ENCODE data around the gene LHX1.

LHX1 gene

DNA sequence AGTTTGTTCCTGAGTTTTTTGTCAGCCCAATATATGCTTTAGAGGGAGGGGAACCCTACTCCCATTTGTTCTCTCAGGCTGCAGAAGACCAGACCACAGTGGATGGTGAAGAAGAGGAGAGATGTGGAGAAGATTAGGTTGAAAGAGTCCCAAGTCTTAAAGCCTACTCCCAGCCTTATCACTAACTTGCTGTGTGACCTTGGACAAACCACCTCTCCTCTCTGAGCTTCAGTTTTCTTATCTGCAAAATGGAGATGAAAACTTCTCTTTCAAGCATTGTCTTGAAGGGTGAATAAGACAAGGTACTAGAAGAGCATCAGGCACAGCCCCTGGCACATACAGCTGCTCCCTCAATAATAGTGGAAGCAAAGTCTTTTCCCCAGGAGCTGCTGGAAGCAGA, 15.1 kb upstream of the LHX1 start:
- no peak for DNase-seq

GRCh38 chr17:36923814-36924221, 13.5 kb upstream of the LHX1 start:
- no peak for DNase-seq

DNA sequence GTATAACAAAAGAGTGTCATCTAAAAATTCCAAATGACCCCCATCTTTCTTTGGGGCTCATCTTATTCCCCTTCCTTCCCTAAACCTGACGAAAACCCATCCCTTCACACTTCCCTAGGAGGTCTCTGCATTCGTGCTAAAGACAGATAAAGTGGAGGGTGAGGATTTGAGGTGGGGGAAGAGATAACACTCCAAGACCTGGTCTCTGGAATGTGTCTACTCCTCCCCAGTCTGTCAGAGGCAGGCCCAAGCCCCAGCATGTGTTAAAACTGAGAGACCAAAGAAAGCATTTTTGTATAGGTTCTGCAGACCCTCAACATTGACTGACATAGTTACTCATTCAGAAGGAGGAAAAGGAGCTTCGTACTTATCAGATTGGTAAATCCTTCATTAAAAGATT, 11.0 kb upstream of the LHX1 start:
- DNase-seq: no peak

DNA sequence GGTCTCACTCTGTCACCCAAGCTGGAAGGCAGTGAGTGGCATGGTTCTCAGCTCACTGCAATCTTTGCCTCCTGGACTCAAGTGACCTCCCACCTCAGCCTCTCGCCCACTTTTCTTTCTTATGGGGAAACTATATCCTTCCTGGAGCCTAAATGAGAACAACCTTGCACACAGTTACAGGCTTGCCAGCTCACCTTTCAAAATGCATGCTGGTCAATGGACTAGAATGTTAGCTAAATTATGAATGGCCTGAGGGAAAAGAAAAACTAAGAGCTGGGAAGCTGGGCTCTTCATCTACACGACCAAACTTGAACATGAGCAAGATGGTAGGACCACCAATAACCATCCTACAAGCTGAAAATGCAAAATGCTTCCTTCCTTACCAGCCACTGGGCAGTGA, 10.6 kb upstream of the LHX1 start:
- DNase-seq: no peak

DNA sequence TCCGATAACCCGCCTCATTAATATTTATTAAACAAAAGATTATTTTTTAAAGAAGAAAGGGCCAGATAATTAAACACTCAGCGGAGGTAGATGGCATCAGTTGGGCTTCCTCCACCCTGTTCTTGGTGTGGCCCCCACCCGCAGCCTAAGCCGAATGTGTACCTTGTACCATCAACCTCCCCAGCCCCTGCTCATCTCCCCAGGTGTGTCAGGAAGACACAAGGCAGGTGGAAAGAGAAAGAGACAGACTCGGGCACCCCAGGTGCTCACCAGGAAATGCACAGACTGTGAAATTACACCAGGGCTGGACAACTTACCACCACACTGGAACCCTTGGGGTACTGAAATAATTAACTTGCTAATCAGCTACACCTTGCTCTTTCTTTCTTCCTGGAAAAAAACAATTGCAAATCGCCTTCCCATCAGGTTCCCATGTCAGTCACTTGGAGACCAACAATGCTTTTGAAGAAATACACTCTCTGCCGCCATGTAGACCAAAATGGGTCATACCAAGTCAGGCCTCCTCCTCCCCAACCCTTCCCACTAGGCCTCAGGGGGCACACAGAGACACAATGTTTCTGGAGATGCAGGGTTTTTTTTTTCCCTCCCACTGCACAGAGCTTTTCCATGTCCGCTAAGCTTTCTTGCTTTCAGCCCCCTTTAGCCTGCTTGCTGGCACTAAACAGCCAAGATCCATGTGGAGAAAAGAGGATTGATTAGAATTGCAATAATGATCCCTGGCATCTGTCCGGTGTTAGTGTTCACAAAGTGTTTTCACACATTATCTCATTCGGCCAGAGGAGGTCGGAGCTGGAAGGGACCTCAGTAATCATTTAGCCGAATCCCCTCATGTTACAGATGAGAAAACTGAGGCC, 8.6 kb upstream of the LHX1 start:
- peak; percentile 53 for DNase-seq

GRCh38 chr17:36929851-36930582, 7.3 kb upstream of the LHX1 start:
- peak; percentile 46 for DNase-seq

DNA sequence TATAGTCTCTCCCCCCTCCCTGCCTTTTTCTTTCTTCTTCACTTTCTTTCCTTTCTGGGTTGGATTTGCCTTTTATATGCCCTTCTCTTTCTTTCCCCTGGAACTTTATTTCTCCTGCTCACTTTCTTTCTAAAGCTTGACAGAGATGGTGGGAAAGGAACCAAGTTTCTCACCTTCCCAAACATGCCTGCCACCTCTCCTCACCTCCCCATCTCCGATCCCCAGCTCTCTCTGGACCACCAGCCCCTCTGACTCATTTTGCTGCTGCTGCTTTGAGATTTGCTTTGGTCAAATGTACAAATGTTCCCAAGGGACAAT, 6.7 kb upstream of the LHX1 start:
- DNase-seq: no peak

- peak; percentile 52 for DNase-seq
Observed at GRCh38 chr17:36931096-36931696, 6.1 kb upstream of the LHX1 start.

DNA sequence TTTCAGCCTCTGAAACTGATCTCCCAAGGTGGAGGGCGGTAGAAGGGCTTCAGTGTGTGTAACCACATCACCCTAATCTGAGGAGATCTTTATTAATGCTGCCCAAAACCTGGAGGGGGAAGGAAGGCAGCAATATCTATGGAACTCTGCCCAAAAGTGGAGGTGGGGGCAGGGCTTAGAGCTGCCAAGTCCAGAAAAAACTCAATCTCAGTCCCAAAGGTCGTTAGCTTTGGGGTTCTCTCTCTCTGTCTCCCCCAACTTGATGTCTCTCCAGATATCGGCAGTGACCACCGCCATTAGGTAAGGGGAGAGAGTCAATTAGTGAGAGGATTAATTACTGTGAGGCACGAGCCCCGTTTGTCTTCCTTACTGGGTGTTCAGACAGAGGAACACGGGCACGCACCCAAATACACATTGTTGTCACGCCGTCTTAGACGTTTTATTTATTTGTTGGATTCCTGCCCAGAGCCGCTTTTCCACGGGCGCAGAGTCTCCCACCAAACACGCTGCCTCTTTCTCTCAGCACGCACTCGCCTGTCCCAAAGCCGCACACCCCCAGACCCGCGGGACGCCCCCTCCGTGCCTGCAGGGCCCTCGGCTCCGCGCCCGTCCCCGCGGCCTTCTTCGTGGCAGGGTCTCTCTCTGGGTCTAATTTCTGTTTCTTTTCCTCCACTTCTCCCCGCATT, 5.4 kb upstream of the LHX1 start:
- peak; percentile 51 for DNase-seq

GRCh38 chr17:36932383-36932693, 4.9 kb upstream of the LHX1 start:
- peak; percentile 56 for DNase-seq

DNA sequence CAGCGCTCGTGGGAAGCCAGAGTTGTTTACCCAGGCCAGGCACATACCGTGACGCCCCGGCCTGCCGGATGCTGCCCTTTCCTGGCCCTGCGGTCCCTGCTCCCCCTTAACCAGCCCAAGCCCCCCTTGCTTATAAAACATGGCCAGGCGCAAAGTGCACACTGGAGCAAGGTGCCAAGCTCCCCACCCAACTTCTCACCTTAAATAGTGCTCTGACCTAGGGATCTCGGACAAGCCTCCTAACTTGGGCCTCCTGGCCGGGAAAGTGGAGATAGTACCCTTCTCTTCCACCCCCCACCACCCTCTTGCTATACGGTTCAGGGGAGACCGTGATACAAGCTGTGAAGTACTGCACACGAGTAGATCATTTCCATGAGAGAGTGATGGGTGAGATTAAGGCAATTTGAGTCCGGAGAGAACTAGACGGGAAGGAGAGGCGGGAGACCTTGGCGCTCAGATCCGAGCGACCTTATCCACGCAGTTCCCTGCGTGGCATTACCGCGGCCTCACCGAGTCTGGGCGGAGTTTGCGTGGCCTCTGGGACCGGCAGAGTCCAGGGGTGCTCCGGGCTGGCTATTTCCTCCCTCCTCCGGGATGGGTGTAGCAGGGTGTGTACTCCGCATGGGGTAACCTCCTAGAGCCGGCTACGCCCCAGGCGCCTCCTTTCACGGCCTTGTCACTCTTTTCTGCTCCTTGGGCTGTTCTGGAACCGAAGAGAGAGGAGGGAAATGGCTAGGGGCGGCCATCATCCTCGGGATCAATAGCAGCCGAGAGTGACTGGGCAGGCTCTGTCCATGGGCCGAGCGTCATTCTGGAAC, 4.4 kb upstream of the LHX1 start:
- DNase-seq: peak; percentile 58

- DNase-seq: peak; percentile 56
Observed at GRCh38 chr17:36933512-36934143, 3.6 kb upstream of the LHX1 start.

- DNase-seq: peak; percentile 71
Observed at GRCh38 chr17:36934144-36934691, 3.1 kb upstream of the LHX1 start.

DNA sequence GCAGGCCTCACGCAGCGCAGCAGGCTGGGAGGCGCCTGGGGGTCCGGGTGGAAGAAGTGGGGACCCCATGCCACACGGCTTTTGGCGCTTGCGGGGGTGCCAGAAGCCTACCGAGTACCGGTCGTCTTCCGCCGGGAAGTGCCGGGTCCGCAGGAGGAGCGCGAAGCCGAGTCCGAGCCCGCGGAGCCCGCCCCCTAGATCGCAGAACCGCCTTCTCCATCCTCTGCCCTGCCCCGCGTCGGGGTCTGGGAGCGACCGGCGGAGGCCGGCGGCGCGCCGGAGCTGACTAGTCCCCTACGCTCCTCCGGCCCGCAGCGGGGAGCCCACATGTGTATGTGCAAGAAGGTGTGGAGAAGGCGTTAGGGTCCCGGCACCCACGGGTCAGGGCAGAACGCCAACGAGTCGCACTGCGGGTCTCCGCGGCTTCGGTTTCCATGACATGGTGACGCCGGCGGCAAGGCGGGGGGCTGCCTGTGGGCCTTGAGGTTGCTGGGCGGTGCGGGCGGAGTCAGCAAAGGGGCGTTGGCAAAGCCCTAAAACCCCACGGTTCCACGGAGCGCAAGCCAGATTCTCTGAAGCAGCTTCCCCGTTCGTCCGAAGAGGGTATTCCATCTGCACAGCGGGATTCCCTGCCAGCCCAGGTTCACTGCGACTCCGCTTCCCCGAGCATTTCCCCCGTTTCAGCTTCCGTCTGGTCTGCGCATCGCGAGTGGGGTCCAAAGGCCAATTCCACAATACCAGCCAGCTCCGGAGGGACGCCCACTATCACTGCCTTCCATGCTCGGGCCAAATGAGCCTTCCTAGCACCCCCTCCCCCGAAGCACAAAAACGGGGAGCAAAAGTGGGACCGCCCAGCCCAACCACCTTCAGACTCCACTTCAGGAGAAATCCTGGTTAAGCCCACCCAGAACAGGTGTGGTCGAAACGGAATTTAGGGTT, 2.3 kb upstream of the LHX1 start:
- DNase-seq: peak; percentile 84

GRCh38 chr17:36935671-36936454, 1.4 kb upstream of the LHX1 start:
- peak; percentile 68 for DNase-seq

- DNase-seq: peak; percentile 87
Observed at GRCh38 chr17:36936455-36937000, 747 bp upstream of the LHX1 start.

DNA sequence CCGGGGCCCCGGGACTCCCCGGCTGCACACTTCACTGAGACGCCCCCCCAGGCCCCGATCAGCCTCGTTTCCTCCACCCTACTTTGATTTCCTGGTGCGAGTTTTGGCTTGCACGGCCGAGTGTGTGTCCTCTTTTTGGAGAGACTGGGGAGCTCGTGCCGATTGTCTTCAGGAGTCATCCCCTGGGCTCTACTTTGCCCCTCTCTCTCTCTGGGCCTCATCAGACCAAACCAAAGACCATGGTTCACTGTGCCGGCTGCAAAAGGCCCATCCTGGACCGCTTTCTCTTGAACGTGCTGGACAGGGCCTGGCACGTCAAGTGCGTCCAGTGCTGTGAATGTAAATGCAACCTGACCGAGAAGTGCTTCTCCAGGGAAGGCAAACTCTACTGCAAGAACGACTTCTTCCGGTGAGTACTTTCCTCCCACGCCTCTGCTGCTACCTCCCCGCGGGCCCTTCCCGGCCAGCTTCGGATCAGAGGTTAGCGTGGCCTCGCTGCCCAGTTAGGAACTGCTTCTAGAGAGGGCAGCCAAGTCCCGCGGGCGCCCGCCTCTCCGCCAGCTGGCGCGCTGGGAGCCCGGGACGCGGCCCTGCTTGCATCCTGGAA, 787 bp downstream of the LHX1 start:
- peak; percentile 81 for DNase-seq

GRCh38 chr17:36938566-36939051, 1.3 kb downstream of the LHX1 start:
- DNase-seq: no peak
